MM.1S (cell line): ENCODE data around the gene RLN3.

Source experiments
- DNase-seq: peaks from one replicate; pipeline ENCODE4 v3.0.0-alpha.2; 2015
- H2AFZ ChIP-seq: fragments of 300-600 bp; sonication (generic); 2 replicates; pipeline ENCODE4 v1.6.0; 2016; ENCODE audit warnings: antibody characterized with exemption, low read length
- H3F3A ChIP-seq: fragments of 300-600 bp; sonication (generic); 2 replicates; pipeline ENCODE4 v1.6.1; 2016; ENCODE audit warnings: mild to moderate bottlenecking, antibody characterized with exemption, low read length, moderate library complexity, mixed read lengths; ENCODE audit not compliant: insufficient read depth
- H3K27ac ChIP-seq: fragments of 300-600 bp; sonication (generic); 2 replicates; pipeline ENCODE4 v1.5.1; 2016; ENCODE audit warnings: mild to moderate bottlenecking, low read length
- H3K27me3 ChIP-seq: fragments of 300-600 bp; sonication (generic); replicated peaks from 2 replicates; pipeline ENCODE4 v1.6.0; 2016; ENCODE audit warnings: low read length; ENCODE audit not compliant: insufficient read depth
- H3K36me3 ChIP-seq: fragments of 300-600 bp; sonication (generic); replicated peaks from 2 replicates; pipeline ENCODE4 v1.6.1; 2016; ENCODE audit warnings: mild to moderate bottlenecking, low read length, mixed read lengths; ENCODE audit not compliant: insufficient read depth
- H3K4me1 ChIP-seq: fragments of 300-600 bp; sonication (generic); 2 replicates; pipeline ENCODE4 v1.6.1; 2016; ENCODE audit warnings: low read length, mixed read lengths
- H3K4me2 ChIP-seq: fragments of 300-600 bp; sonication (generic); 2 replicates; pipeline ENCODE4 v1.6.0; 2016; ENCODE audit warnings: low read depth, low read length
- H3K4me3 ChIP-seq: fragments of 300-600 bp; sonication (generic); 2 replicates; pipeline ENCODE4 v1.5.1; 2016; ENCODE audit warnings: low read length, mixed read lengths
- H3K79me2 ChIP-seq: fragments of 300-600 bp; sonication (generic); 2 replicates; pipeline ENCODE4 v1.6.1; 2016; ENCODE audit warnings: mixed run types, low read length, mixed read lengths
- H3K9ac ChIP-seq: fragments of 300-600 bp; sonication (generic); 2 replicates; pipeline ENCODE4 v1.6.1; 2016; ENCODE audit warnings: low read length, mixed read lengths
- H3K9me2 ChIP-seq: fragments of 300-600 bp; sonication (generic); replicated peaks from 2 replicates; pipeline ENCODE4 v1.6.1; 2016; ENCODE audit warnings: mild to moderate bottlenecking, low read length, mixed read lengths; ENCODE audit not compliant: insufficient read depth
- H3K9me3 ChIP-seq: fragments of 300-600 bp; sonication (generic); replicated peaks from 2 replicates; pipeline ENCODE4 v1.6.1; 2016; ENCODE audit warnings: mild to moderate bottlenecking, low read length, mixed read lengths; ENCODE audit not compliant: insufficient read depth
- H4K20me1 ChIP-seq: fragments of 300-600 bp; sonication (generic); 2 replicates; pipeline ENCODE4 v1.6.1; 2016; ENCODE audit warnings: mild to moderate bottlenecking, low read length, moderate library complexity, mixed read lengths; ENCODE audit not compliant: insufficient read depth
- CTCF ChIP-seq: fragments of 300-600 bp; sonication (generic); IDR thresholded peaks from 2 replicates; pipeline ENCODE4 v1.5.1; 2016; ENCODE audit warnings: antibody characterized with exemption, low read length, mixed read lengths
- EZH2 ChIP-seq: fragments of 300-600 bp; sonication (generic); optimal IDR thresholded peaks from 2 replicates; pipeline ENCODE3; 2017; ENCODE audit warnings: low read depth, mild to moderate bottlenecking, antibody characterized with exemption, low read length, mixed read lengths
- EZH2phosphoT487 ChIP-seq: fragments of 300-600 bp; sonication (generic); IDR thresholded peaks from 2 replicates; pipeline ENCODE4 v1.6.1; 2018; ENCODE audit warnings: antibody characterized with exemption, low read length

Gene RLN3

GRCh38 chr19:13984186-13984585, 43.8 kb upstream of the RLN3 start:
- H3K9me2 ChIP-seq = no peaks in the 10 kb centered on the region
- no peaks in the 10 kb centered on the region for H3K36me3 ChIP-seq
- H3K9me3 ChIP-seq = no peaks in the 10 kb centered on the region
- TF ChIP-seq CTCF (no peak), EZH2phosphoT487 (no peak), EZH2 (no peak)
- no peaks in the 10 kb centered on the region for H3K79me2 ChIP-seq
- no peak for DNase-seq
- no peak overlapping the region for H3K4me3 ChIP-seq
- no peaks in the 10 kb centered on the region for H4K20me1 ChIP-seq
- no peak overlapping the region for H3K27ac ChIP-seq
- H3K4me2 ChIP-seq = no peak overlapping the region
- H3F3A ChIP-seq = peaks cover 18% of the 10 kb centered on the region
- H3K27me3 ChIP-seq = no peaks in the 10 kb centered on the region
- H2AFZ ChIP-seq = no peak overlapping the region
- H3K4me1 ChIP-seq = peaks cover 22% of the 10 kb centered on the region
- H3K9ac ChIP-seq = no peak overlapping the region

GRCh38 chr19:13984875-13985741, 42.8 kb upstream of the RLN3 start:
- Histone ChIP-seq H3K27ac (no peak overlapping the region; the same call in 1 of the 2 replicates), H3F3A (peaks cover 18% of the 10 kb centered on the region), H3K79me2 (no peaks in the 10 kb centered on the region), H3K36me3 (no peaks in the 10 kb centered on the region), H2AFZ (no peak overlapping the region), H4K20me1 (no peaks in the 10 kb centered on the region), H3K9me2 (no peaks in the 10 kb centered on the region), H3K9me3 (no peaks in the 10 kb centered on the region), H3K4me2 (no peak overlapping the region), H3K27me3 (no peaks in the 10 kb centered on the region), H3K9ac (no peak overlapping the region), H3K4me3 (no peak overlapping the region), H3K4me1 (peaks cover 22% of the 10 kb centered on the region)
- no peak for TF ChIP-seq CTCF
- no peak for DNase-seq

- peak; percentile 35 for DNase-seq
- peak overlapping the region; percentile 89 for H2AFZ ChIP-seq
- H3K4me3 ChIP-seq = peak overlapping the region; percentile 55
- peak overlapping the region; percentile 81 for H3K9ac ChIP-seq
- H3K4me1 ChIP-seq = peaks cover 22% of the 10 kb centered on the region
- H3K9me3 ChIP-seq = no peaks in the 10 kb centered on the region
- H3F3A ChIP-seq = peaks cover 18% of the 10 kb centered on the region
- H3K27ac ChIP-seq = peak overlapping the region; percentile 90
- peak overlapping the region; percentile 95 for H3K4me2 ChIP-seq
- H4K20me1 ChIP-seq = no peaks in the 10 kb centered on the region
- H3K36me3 ChIP-seq = no peaks in the 10 kb centered on the region
- H3K79me2 ChIP-seq = no peaks in the 10 kb centered on the region
- H3K27me3 ChIP-seq = no peaks in the 10 kb centered on the region
- TF ChIP-seq EZH2phosphoT487 (no peak), EZH2 (no peak), CTCF (no peak)
- no peaks in the 10 kb centered on the region for H3K9me2 ChIP-seq
Measured at GRCh38 chr19:13985771-13986347, 42.1 kb upstream of the RLN3 start.
